ENCODE results near the gene ALPL. TPM values are rescaled to one million over a fixed set of nuclear protein-coding genes. Genes with fewer than 3 reads are reported as not detected.

The ALPL gene
- total RNA-seq, 1 experiment from 2014 or later: 4.8 TPM

DNA sequence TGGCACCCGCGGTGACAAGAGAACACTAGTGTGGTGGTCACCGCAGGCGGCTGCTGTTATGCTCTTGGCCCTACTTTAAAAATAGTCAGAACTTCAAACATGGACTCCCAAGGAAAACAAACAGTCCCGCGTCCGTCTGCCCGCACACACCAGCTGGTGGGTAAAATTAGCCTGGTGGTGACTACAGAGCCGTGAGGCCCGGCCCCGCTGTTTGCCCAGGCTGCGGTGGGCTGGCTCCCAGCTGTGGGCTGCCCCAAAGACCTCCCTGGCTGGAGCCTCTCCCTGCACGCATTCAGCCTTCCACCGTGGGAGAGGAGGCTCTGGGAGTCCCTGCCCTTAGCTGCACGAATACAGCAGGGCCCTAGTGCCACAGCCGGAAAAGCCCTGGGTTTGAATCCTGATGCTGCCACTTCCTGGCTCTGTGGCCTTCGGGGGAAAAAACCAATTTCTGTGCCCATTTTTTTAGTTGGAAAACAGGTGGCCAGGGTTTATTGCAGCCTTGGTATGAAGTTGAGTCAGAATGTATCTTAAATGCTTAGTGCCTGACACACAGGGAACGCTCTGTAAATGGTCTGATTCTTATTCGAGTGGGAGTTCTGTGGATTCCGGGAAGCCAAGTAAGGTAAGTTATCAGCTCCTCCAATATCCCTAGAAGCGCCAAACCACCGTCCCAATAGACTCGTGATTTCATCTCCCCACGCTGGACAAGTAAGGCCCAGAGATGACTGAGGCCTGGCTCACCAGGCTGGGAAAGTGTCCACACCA lies 58.2 kb downstream of the ALPL start:
- Histone ChIP-seq H3K4me1 (ENCODE audit: insufficient read depth, low read length, poor library complexity, severe bottlenecking) (no peaks in the 10 kb centered on the region), H3K9me3 (ENCODE audit: low read depth, low read length, poor library complexity, severe bottlenecking) (no peaks in the 10 kb centered on the region), H3K4me3 (ENCODE audit: low read depth, low read length, poor library complexity, severe bottlenecking) (no peak overlapping the region), H3K27ac (ENCODE audit: low read depth, low read length, poor library complexity, severe bottlenecking) (no peak overlapping the region), H3K36me3 (ENCODE audit: insufficient read depth, low read length, poor library complexity, severe bottlenecking) (no peaks in the 10 kb centered on the region), H3K27me3 (replicated peaks; ENCODE audit: insufficient read depth, low read depth, low read length, poor library complexity) (no peaks in the 10 kb centered on the region)
- no TSS peak for BruUV-seq (replicated peaks)
- DNase-seq (ENCODE audit: low spot score): no peak
- ChIA-PET CTCF (no interaction called here), POLR2A (ENCODE audit: low non-redundant PET) (no interaction called here)
- TF ChIP-seq CTCF (conservative IDR thresholded peaks at IDR 0.05; ENCODE audit: low read depth, low read length): no peak
- TF ChIP-seq EZH2 (IDR thresholded peaks at IDR 0.05; ENCODE audit: borderline replicate concordance, low read depth, low read length, poor library complexity, severe bottlenecking): no peak
- intact Hi-C loops (cut with micrococcal nuclease; ENCODE audit: unreplicated experiment): no loop called here

- BruUV-seq (replicated peaks): no TSS peak
- DNase-seq (ENCODE audit: low spot score): no peak
- POLR2A ChIA-PET (ENCODE audit: low non-redundant PET): no interaction called here
- Histone ChIP-seq H3K4me3 (ENCODE audit: low read depth, low read length, poor library complexity, severe bottlenecking) (no peak overlapping the region), H3K36me3 (ENCODE audit: insufficient read depth, low read length, poor library complexity, severe bottlenecking) (no peaks in the 10 kb centered on the region), H3K4me1 (ENCODE audit: insufficient read depth, low read length, poor library complexity, severe bottlenecking) (no peaks in the 10 kb centered on the region), H3K27ac (ENCODE audit: low read depth, low read length, poor library complexity, severe bottlenecking) (no peak overlapping the region), H3K9me3 (ENCODE audit: low read depth, low read length, poor library complexity, severe bottlenecking) (no peaks in the 10 kb centered on the region), H3K27me3 (replicated peaks; ENCODE audit: insufficient read depth, low read depth, low read length, poor library complexity) (no peaks in the 10 kb centered on the region)
- CTCF ChIA-PET: no interaction called here
- TF ChIP-seq CTCF (conservative IDR thresholded peaks at IDR 0.05; ENCODE audit: low read depth, low read length): no peak
- TF ChIP-seq EZH2 (IDR thresholded peaks at IDR 0.05; ENCODE audit: borderline replicate concordance, low read depth, low read length, poor library complexity, severe bottlenecking): no peak
- intact Hi-C loops (cut with micrococcal nuclease; ENCODE audit: unreplicated experiment): no loop called here
Measured at GRCh38 chr1:21568006-21568746, 59.0 kb downstream of the ALPL start.

DNA sequence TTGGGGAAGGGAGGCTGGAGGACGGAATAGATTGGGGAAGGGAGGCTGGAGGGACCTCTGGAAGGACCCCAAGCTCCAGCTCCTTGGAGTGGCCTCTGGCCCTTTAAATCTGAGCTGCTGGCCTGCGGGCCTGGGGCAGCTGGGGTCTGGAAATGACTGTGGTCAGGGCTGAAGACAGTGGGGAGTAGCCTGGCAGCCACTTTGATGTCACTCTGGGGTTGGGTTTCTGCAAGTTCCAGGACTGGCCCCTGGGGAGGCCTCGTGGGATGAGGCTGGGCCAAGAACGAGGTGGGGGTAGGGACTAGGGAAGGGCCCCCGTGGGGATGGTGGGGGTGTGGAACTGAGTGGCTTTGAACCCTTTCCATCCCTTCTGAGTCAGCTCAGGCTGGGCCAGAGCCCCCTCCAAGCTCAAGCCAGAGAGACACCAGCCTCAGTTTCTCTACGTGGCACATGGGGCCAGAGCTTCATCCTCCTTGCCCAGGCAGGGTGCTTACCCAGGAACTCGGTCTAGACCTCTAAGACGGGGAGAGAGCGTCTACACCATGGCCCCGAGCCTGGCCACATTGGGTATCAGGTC lies 59.7 kb downstream of the ALPL start:
- BruUV-seq (replicated peaks): no TSS peak
- POLR2A ChIA-PET (ENCODE audit: low non-redundant PET): no interaction called here
- no peak for DNase-seq (ENCODE audit: low spot score)
- Histone ChIP-seq H3K27ac (ENCODE audit: low read depth, low read length, poor library complexity, severe bottlenecking) (no peak overlapping the region), H3K36me3 (ENCODE audit: insufficient read depth, low read length, poor library complexity, severe bottlenecking) (no peaks in the 10 kb centered on the region), H3K4me3 (ENCODE audit: low read depth, low read length, poor library complexity, severe bottlenecking) (no peak overlapping the region), H3K9me3 (ENCODE audit: low read depth, low read length, poor library complexity, severe bottlenecking) (no peaks in the 10 kb centered on the region), H3K4me1 (ENCODE audit: insufficient read depth, low read length, poor library complexity, severe bottlenecking) (peaks cover under 1% of the 10 kb centered on the region), H3K27me3 (replicated peaks; ENCODE audit: insufficient read depth, low read depth, low read length, poor library complexity) (no peaks in the 10 kb centered on the region)
- CTCF ChIA-PET: no interaction called here
- intact Hi-C loops (cut with micrococcal nuclease; ENCODE audit: unreplicated experiment): no loop called here
- TF ChIP-seq EZH2 (IDR thresholded peaks at IDR 0.05; ENCODE audit: borderline replicate concordance, low read depth, low read length, poor library complexity, severe bottlenecking) (no peak), CTCF (conservative IDR thresholded peaks at IDR 0.05; ENCODE audit: low read depth, low read length) (no peak)
